ENCODE measurements around the gene RPS21.
"Not testable (repeated sequence)": the region's sequence is repeated elsewhere in the genome, so short reads cannot be mapped to it uniquely, and the experiment has no call there.

The RPS21 gene

DNA sequence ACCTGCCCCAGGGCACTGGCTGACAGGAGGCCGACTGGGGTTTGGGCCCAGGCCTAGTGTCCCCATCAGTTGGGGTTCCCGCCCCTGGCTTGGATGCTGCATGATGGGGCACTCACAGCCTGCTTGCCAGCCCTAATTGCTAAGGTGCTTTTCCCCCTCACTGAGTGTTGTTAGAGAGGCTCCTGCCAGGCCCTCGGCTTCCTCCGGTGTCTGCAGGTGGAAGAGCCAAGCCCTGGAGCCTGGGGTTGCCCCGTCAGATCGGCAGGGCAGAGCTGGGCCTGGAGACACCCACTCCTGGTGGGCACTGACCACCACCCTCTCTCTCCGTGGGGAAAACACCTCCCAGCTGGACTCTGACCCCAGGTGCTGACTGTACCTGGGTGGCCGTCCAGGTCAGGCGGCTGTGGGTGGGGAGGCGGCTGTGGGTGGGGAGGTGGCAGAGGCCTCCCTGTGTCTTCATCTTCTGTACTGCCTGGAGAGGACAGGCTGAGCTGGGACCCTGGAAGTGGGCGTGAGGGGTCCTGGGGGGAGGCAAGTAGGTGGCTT is 26.2 kb downstream of the RPS21 start:
- no peak for DNase-seq

DNA sequence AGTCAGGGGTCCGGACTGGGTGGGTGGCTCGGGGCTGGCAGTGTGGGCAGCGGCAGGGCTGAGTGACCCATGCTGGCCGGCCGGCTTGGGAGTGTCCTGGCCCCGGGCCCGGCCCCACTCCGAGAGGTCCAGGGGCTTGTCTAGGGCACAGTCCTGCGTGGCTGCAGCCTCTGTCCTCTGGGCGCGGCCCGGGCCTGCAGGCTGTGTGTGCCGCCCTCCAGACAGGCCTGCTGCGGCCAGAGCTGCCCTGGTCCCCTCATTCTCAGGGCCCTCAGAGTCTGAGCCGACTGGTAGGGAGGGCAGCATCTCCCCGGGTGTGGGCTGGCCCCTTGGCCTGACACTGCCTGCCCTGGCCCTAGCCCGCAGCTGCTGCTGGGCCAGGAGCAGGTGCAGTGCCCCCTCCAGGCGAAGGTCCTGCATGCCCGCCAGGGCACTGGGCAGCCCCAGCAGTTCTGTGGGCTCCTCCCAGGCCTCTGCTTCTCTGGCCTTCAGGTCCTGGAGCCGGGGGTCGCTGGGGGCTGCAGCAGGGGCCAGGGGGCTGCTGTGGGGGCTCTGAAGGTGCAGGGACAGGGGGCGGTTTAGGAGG is 27.1 kb downstream of the RPS21 start:
- no peak for DNase-seq

DNA sequence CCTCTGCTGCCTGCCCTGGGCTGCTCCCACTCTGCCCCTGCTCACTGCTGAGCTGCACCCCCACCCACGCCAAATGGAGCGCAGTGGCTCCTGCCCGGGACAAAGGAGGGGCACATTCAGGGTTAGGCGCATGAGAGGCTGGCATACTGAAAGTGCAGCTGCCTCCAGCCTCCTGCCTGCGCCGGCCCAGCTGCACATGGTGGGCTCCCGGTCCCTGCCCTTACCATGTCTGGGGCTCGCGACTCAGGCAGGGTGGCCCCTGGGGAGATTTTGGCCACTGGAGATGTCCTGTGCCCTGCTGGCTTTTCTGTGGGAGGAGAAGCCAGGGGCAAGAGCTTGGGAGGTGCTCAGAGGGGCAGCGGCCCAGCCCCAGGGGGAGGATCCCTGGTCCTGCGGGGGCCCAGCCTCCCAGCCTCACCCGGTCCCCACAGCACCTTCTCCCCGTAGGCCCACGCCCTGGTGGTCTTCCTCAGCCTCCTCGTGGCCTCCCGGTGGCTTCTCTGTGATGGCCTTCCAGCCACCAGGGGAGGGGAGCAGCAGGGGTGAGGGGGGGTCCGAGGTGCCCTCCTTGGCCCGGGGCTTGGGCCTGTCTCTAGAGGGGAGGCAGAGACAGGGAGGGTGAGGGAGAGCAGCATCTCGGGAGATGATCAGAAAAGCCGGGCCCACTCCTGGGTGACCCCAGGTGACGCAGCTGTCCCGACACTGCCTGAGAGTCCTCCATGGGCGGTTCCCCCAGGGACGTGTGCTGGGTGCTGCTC is 28.6 kb downstream of the RPS21 start:
- no peak for DNase-seq

DNA sequence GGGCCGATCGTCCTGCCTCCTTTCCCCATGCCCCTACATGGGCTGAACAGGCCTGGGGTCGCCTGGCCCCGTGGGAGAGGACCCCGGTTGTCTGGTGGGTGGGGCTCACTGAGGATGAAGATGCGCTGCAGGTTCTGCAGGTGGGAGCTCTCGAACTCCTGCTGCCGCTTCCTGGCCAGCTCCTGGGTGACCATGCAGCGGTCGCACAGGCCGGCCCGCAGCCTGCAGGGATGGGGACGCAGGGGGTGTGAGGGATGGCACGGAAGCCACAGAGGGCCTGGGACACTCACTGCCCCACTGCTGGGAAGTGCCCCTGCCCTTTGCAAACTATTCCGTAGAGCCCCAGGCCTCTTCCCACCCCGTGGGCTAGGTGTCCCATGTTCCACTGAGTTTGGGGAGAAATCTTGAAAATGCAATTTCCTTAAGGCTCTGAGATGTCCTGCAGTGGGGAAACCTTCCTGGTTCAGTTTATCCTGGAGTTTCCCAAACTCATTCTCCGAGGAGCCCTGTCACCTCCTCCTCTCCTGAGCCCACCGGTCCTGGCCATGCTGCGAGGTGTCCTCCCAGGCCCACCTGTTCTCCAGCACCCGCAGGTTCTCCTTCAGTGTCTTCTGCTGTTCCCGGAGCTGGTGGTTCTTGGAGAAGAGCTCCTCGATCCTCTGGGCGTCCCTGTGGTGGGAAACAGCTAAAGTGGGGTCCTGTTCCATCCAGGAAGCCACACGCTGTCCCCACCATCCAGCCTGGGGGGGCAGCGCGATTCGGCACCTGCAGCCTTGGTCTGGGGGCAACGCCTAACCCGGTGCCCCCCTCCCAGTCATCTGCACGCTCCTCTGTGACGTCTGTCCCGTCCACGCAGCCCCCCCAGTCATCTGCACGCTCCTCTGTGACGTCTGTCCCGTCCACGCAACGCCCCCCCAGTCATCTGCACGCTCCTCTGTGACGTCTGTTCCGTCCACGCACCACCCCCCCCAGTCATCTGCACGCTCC is 30.0 kb downstream of the RPS21 start:
- no peak for DNase-seq

- no peak for DNase-seq
Observed at GRCh38 chr20:62417981-62418708, 31.2 kb downstream of the RPS21 start.

GRCh38 chr20:62418709-62419487 is 32.0 kb downstream of the RPS21 start:
- no peak for DNase-seq

GRCh38 chr20:62419759-62420158 is 32.9 kb downstream of the RPS21 start:
- no peak for DNase-seq

GRCh38 chr20:62420846-62421715 is 34.2 kb downstream of the RPS21 start:
- no peak for DNase-seq

DNA sequence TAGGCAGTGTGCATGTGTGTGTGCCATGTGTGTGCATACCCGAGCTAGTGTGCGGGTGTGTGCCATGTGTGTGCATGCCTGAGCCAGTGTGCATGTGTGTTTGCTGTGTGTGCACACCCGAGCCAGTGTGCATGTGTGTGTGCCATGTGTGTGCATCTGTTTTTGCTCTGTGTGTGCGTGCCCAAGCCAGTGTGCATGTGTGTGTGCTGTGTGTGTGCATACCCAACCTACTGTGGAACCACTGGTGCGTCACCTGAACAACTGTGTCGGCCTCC is 34.8 kb downstream of the RPS21 start:
- no peak for DNase-seq

DNA sequence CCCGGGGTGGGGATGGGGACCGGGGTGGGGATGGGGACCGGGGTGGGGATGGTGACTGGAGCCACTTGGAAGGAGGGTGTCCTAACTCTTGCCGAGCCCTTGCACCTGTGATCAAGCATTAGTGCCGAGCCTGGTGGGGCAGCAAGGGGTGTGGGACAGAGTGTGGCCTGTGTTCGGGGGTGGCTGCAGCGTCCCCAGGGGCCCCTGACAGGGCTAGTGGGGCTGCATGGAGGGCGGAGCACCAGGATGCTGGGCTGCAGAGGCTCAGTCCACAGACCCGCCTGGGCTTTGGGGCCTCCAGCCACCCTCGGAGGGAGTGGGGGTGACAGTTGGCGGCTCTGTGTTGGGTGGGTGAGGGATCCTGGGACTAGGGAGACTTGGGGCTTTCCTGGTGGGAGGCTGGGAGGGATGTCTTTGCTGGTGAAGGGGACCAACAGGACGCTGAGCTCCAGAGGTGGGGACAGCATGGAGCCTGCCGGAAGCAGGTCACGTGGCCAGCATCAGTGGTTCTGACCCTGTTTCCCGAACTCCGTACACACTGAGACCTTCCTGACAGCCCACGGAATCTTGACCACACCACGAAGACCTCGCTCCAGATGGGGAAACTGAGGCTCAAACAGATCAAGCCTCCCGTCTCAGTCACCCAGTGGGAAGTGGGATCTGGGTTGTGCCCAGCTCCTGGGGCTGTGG is 35.9 kb downstream of the RPS21 start:
- DNase-seq = no peak

GRCh38 chr20:62423326-62423706 is 36.4 kb downstream of the RPS21 start:
- no peak for DNase-seq

DNA sequence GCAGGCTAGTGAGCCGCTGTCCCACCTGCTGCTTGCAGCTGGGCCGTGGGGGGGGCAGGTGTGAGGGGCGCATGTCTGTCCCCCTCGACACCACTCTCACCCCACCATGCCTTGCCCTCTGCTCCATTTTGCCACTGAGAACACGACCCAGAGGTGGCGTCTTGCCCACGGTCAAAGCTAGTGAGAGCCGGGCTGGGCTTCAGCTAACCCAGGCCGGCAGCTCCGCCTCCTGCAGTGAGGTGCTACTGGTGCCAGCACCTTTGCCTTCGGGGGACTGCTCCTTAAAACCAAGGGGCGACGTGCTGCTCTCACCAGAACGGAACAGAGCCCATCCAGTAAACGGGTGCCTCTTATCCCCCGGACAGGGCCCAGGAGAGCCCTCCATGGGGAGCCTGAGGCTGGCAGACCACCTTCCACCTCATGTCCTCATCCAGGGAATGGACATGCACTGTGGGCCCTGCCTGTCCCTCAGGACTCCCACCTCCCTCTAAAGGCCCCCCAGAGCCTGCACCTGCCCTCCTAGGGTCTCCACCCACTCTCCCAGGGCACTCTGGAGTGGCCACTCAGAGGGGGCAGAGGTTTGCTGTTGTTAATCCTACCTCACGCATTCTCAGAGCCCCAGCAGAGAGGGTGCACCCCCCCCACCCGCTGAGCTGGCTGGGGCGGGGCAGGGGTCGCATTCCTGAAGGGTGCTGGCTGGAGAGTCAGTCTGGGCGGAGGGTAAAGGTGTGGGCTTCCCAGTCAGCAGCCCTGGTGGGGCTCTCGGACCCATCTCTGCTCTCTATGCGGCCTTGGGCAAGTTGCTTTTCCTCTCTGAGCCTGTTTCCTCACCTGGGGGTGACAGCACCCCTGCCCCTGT is 37.6 kb downstream of the RPS21 start:
- DNase-seq = no peak

GRCh38 chr20:62425281-62426058 is 38.6 kb downstream of the RPS21 start:
- no peak for DNase-seq

GRCh38 chr20:62426059-62426348 is 39.1 kb downstream of the RPS21 start:
- DNase-seq = not testable (repeated sequence)

- DNase-seq = no peak
Observed at GRCh38 chr20:62426699-62427131, 39.8 kb downstream of the RPS21 start.

GRCh38 chr20:62427172-62428001 is 40.5 kb downstream of the RPS21 start, which contains the start of gene RBBP8NL:
Gene RBBP8NL (minus strand): TSS chr20:62427539. CDS start chr20:62419647, 7,892 bp downstream.
- DNase-seq = no peak

- no peak for DNase-seq
Observed at GRCh38 chr20:62428002-62428372, 41.1 kb downstream of the RPS21 start.

Measured in right hindlimb (tissue), 1 donor.